Measurements from ENCODE around the gene ST8SIA6. TPM values are rescaled to one million over a fixed set of nuclear protein-coding genes. Genes with fewer than 3 reads are reported as not detected.

The ST8SIA6 gene
- total RNA-seq, 1 donor from 2014 or later, result 12.5 TPM

DNA sequence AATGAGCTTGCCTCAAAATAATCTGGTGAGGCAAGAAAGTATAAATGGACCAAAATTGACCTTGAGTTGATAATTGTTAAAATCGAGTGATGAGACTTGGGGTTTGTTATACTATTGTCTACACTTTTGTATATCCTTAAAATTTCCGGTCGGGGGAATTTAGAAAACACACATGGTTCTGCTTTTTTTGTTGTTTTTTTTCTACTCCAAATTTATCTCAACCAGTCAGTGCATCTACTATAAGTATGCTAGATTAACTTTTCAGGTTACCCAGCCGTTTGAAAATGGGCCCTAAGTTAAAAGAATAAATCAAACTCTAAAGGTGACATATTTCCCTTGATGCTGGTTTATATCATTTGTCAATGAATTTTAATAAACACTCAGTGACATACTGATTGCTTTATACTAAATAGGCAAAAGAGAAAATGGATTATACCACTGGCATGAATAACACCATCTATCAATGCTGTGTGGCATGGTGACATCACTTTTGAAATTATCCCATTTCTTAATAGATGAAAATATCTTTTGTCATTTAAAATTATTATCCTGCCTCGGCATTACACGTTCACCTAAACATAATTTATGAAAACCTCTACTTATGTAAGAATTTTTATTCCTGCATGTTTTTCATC, 40.3 kb upstream of the ST8SIA6 start:
- DNase-seq (no peak), ATAC-seq (no peak)
- Histone ChIP-seq H3K4me1 (no peaks in the 10 kb centered on the region), H3K4me3 (no peak overlapping the region), H3K27ac (no peak overlapping the region), H3K36me3 (no peaks in the 10 kb centered on the region), H3K9me3 (no peaks in the 10 kb centered on the region), H3K27me3 (ENCODE audit: low read depth) (no peaks in the 10 kb centered on the region)
- intact Hi-C loops (cut with DNase I), result no loop called here
- TF ChIP-seq, protein P1, sequence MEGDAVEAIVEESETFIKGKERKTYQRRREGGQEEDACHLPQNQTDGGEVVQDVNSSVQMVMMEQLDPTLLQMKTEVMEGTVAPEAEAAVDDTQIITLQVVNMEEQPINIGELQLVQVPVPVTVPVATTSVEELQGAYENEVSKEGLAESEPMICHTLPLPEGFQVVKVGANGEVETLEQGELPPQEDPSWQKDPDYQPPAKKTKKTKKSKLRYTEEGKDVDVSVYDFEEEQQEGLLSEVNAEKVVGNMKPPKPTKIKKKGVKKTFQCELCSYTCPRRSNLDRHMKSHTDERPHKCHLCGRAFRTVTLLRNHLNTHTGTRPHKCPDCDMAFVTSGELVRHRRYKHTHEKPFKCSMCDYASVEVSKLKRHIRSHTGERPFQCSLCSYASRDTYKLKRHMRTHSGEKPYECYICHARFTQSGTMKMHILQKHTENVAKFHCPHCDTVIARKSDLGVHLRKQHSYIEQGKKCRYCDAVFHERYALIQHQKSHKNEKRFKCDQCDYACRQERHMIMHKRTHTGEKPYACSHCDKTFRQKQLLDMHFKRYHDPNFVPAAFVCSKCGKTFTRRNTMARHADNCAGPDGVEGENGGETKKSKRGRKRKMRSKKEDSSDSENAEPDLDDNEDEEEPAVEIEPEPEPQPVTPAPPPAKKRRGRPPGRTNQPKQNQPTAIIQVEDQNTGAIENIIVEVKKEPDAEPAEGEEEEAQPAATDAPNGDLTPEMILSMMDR (IDR thresholded peaks at IDR 0.05), result no peak

DNA sequence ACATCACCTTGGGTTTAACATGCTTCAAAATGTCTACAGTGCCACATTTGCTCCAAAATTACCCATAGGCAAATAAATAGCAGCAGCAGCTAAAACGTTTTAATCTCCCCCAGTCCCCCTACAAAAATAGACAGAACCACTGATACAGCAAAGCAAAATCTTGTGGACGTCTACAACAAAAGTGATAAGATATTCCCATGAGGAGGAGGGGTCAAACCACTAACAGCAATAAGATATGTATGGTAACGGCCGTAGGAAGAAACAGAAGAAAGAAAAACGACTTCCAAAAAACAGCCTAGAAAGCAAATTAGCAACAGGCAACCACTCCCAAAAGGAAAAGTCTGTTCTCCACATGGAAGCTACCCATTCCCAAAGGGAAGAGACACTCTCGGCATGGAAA, 34.5 kb upstream of the ST8SIA6 start:
- no peaks in the 10 kb centered on the region for H3K4me1 ChIP-seq
- H3K4me3 ChIP-seq, result no peak overlapping the region
- no peak overlapping the region for H3K27ac ChIP-seq
- intact Hi-C loops (cut with DNase I), result no loop called here
- no peaks in the 10 kb centered on the region for H3K36me3 ChIP-seq
- H3K9me3 ChIP-seq, result no peaks in the 10 kb centered on the region
- TF ChIP-seq, protein P1 (IDR thresholded peaks at IDR 0.05), result no peak
- no peaks in the 10 kb centered on the region for H3K27me3 ChIP-seq (ENCODE audit: low read depth)
- DNase-seq (no peak), ATAC-seq (no peak)

DNA sequence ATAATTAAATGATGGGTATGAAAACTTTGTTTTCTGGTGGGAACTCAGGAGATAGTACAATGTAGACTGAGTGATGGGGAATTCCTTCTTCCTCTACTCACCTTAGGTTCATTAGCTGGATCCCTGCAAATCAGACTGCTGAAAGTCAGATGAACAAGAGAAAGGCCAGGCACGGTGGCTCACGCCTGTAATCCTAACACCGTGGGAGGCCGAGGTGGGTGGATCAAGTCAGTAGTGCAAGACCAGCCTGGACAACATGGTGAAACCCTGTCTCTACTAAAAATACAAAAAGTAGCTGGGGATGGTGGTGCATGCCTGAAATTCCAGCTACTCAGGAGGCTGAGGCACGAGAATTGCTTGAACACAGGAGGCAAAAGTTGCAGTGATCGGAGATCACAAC, 28.7 kb upstream of the ST8SIA6 start:
- Histone ChIP-seq H3K36me3 (no peaks in the 10 kb centered on the region), H3K4me1 (no peaks in the 10 kb centered on the region), H3K9me3 (no peaks in the 10 kb centered on the region), H3K27me3 (ENCODE audit: low read depth) (no peaks in the 10 kb centered on the region), H3K27ac (no peak overlapping the region), H3K4me3 (no peak overlapping the region)
- DNase-seq (no peak), ATAC-seq (no peak)
- intact Hi-C loops (cut with DNase I), result no loop called here
- TF ChIP-seq, protein P1 (IDR thresholded peaks at IDR 0.05), result no peak

DNA sequence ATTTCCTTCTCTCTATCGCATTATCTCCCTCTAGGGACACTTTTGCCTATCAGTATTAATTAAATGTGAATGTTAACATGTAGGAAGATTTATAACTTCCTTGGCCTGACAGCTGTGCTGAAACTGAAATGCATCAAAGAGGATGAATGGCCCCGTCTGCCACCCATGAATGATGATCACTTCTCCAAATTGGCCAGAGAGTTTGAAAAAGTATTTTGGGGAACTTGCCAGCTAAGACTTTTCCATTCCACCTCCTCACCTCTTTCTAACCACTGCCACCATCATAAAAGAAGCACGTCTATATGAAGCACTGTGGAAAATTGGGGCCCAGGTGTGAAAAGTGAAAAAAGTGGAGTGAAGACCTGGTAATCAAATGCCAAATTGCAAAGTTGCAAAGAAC, 25.4 kb upstream of the ST8SIA6 start:
- no peak for ATAC-seq
- no peaks in the 10 kb centered on the region for H3K4me1 ChIP-seq

DNA sequence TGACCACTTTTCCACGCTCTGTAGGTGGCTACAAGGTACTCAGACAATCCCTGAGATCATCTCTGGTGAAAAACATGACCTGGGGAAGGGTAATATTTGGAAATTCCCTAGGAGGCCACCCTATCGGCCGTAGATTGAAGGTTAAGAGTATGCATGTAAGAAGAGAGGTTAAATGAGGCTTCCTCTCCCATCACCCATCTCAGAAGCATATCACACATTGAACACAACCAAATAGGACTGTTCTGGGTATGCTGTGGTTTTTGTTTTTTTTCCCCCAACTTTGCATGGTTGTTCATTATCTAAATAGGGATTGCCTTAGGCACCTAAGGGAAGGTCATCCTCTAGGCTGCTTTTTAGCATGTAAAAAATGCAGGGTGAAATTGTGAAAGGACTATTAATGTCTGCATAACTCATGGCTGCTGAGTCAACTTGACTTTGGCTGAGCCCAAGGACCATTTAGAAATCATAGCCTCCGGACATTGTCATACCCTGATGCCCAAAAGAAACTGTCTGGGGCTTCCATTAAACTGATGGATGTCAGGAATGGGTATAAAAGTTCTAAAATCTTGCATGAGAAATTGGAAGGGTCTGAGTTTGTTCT, 24.7 kb upstream of the ST8SIA6 start:
- Histone ChIP-seq H3K27me3 (ENCODE audit: low read depth) (no peaks in the 10 kb centered on the region), H3K4me3 (no peak overlapping the region), H3K9me3 (no peaks in the 10 kb centered on the region), H3K36me3 (no peaks in the 10 kb centered on the region), H3K4me1 (no peaks in the 10 kb centered on the region), H3K27ac (no peak overlapping the region)
- intact Hi-C loops (cut with DNase I), result no loop called here
- TF ChIP-seq, protein P1 (IDR thresholded peaks at IDR 0.05), result no peak
- DNase-seq (no peak), ATAC-seq (no peak)

More for the DNA sequence above, 25.4 kb upstream of the ST8SIA6 start:
- Histone ChIP-seq H3K27ac (no peak overlapping the region), H3K4me3 (no peak overlapping the region), H3K27me3 (ENCODE audit: low read depth) (no peaks in the 10 kb centered on the region), H3K36me3 (no peaks in the 10 kb centered on the region), H3K9me3 (no peaks in the 10 kb centered on the region)
- no peak for DNase-seq
- TF ChIP-seq, protein P1 (IDR thresholded peaks at IDR 0.05), result no peak
- intact Hi-C loops (cut with DNase I), result no loop called here

All from lower lobe of right lung (tissue), 2 donors.